ENCODE results near the gene CARS2.
A peak's percentile ranks its signal among the peaks of the same experiment; 100 is the strongest.
"Not testable (repeated sequence)": the region's sequence is repeated elsewhere in the genome, so short reads cannot be mapped to it uniquely, and the experiment has no call there.

CARS2 gene

DNA sequence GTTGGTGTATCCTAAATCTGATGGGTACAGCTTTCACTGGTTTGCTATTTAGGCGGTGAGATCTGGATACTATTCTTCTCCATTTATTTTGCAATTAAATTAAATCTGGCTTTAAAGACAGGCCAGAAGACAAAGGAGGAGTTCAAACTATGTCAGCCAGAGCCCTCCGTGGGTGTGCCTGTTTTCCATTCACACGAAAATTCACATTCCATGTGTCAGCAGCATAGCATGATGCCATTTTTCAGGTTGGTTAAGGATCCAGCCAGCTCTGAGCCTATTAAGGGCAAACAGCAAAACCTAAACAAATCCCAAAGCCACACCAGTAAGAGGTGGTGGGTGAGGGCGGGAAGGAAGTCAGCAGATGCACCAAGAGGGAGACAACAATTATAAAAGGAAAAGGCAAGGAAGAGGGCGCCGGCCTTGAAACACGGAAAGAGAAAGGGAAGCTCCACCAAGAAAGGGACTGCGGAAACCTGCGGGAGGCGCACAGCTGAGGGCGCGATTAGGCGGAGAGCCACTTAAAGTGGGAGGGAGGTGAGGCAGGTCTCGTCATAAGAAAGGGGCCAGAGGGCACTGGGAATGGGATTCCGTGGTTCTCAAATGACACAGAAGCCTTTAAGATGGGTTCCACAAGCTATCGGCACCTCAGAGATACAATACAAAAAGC is 43.0 kb downstream of the CARS2 start:
- Histone ChIP-seq H3K4me3 (ENCODE audit: low read depth in 1 of 2, low read length in 2 of 2) (no peak overlapping the region), H3K4me2 (ENCODE audit: insufficient read depth, low read length) (no peak overlapping the region), H3K9me3 (ENCODE audit: insufficient read depth, low read length, severe bottlenecking) (peaks cover 13% of the 10 kb centered on the region), H3K4me1 (ENCODE audit: insufficient read depth, low read length) (no peaks in the 10 kb centered on the region), H3K79me2 (ENCODE audit: insufficient read depth, low read length) (no peaks in the 10 kb centered on the region), H3K36me3 (ENCODE audit: insufficient read depth, low read length) (peaks cover 69% of the 10 kb centered on the region), H3K9ac (ENCODE audit: low read depth, low read length) (no peak overlapping the region), H3K27me3 (ENCODE audit: insufficient read depth, low read length, poor library complexity) (no peaks in the 10 kb centered on the region), H2AFZ (ENCODE audit: low read depth, low read length) (no peak overlapping the region), H4K20me1 (ENCODE audit: insufficient read depth, low read length) (no peaks in the 10 kb centered on the region), H3K27ac (ENCODE audit: low read length) (no peak overlapping the region)
- DNase-seq (no peak), ATAC-seq (ENCODE audit: insufficient read depth, low read depth) (no peak)
- no peak for TF ChIP-seq EZH2 (IDR thresholded peaks at IDR 0.05; ENCODE audit: borderline replicate concordance, low read depth, low read length, severe bottlenecking)
- TF ChIP-seq, protein P1, sequence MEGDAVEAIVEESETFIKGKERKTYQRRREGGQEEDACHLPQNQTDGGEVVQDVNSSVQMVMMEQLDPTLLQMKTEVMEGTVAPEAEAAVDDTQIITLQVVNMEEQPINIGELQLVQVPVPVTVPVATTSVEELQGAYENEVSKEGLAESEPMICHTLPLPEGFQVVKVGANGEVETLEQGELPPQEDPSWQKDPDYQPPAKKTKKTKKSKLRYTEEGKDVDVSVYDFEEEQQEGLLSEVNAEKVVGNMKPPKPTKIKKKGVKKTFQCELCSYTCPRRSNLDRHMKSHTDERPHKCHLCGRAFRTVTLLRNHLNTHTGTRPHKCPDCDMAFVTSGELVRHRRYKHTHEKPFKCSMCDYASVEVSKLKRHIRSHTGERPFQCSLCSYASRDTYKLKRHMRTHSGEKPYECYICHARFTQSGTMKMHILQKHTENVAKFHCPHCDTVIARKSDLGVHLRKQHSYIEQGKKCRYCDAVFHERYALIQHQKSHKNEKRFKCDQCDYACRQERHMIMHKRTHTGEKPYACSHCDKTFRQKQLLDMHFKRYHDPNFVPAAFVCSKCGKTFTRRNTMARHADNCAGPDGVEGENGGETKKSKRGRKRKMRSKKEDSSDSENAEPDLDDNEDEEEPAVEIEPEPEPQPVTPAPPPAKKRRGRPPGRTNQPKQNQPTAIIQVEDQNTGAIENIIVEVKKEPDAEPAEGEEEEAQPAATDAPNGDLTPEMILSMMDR (IDR thresholded peaks at IDR 0.05; ENCODE audit: borderline replicate concordance, extremely low read depth, low read length, poor library complexity, severe bottlenecking): no peak

DNA sequence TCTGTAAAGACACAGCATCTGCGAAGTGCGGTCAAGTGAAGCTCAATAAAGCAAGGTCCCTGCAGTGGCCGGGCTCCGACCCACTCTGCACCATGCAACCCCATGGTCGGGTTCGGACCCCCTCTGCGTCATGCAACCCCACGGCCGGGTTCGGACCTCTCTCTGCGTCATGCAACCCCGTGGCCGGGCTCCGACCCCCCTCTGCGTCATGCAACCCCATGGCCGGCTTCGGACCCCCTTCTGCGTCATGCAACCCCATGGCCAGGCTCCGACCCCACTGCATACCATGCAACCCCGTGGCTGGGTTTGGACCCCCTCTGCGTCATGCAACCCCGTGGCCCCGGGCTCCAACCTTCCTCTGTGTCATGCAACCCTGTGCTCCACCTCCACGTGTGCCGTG is 43.8 kb downstream of the CARS2 start:
- ATAC-seq (ENCODE audit: insufficient read depth, low read depth) (no peak), DNase-seq (no peak)
- TF ChIP-seq, protein P1 (IDR thresholded peaks at IDR 0.05; ENCODE audit: borderline replicate concordance, extremely low read depth, low read length, poor library complexity, severe bottlenecking): no peak
- TF ChIP-seq EZH2 (IDR thresholded peaks at IDR 0.05; ENCODE audit: borderline replicate concordance, low read depth, low read length, severe bottlenecking): no peak
- Histone ChIP-seq H3K27ac (ENCODE audit: low read length) (no peak overlapping the region), H3K79me2 (ENCODE audit: insufficient read depth, low read length) (no peaks in the 10 kb centered on the region), H3K4me1 (ENCODE audit: insufficient read depth, low read length) (no peaks in the 10 kb centered on the region), H3K9me3 (ENCODE audit: insufficient read depth, low read length, severe bottlenecking) (peaks cover 13% of the 10 kb centered on the region), H3K4me2 (ENCODE audit: insufficient read depth, low read length) (no peak overlapping the region), H3K36me3 (ENCODE audit: insufficient read depth, low read length) (peaks cover 62% of the 10 kb centered on the region), H3K4me3 (ENCODE audit: low read depth in 1 of 2, low read length in 2 of 2) (no peak overlapping the region), H2AFZ (ENCODE audit: low read depth, low read length) (no peak overlapping the region), H4K20me1 (ENCODE audit: insufficient read depth, low read length) (no peaks in the 10 kb centered on the region), H3K27me3 (ENCODE audit: insufficient read depth, low read length, poor library complexity) (no peaks in the 10 kb centered on the region), H3K9ac (ENCODE audit: low read depth, low read length) (no peak overlapping the region)

DNA sequence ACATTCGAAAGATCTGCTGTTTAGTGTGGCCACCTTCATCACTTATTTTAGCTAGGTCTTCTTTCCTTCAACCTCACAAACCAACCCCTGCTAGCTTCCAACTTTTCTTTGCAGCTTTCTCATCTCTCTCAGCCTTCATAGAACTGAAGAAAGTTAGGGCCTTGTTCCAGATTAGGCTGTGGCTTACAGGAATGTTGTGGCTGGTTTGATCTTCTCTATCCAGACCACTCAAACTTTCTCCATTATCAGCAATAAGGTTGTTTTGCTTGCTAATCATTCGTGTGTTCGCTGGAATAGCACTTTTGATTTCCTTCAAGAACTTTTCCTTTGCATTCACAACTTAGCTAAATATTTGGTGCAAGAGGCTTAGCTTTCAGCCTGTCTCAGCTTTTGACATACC is 44.7 kb downstream of the CARS2 start:
- H3K4me2 ChIP-seq (ENCODE audit: insufficient read depth, low read length): no peak overlapping the region

DNA sequence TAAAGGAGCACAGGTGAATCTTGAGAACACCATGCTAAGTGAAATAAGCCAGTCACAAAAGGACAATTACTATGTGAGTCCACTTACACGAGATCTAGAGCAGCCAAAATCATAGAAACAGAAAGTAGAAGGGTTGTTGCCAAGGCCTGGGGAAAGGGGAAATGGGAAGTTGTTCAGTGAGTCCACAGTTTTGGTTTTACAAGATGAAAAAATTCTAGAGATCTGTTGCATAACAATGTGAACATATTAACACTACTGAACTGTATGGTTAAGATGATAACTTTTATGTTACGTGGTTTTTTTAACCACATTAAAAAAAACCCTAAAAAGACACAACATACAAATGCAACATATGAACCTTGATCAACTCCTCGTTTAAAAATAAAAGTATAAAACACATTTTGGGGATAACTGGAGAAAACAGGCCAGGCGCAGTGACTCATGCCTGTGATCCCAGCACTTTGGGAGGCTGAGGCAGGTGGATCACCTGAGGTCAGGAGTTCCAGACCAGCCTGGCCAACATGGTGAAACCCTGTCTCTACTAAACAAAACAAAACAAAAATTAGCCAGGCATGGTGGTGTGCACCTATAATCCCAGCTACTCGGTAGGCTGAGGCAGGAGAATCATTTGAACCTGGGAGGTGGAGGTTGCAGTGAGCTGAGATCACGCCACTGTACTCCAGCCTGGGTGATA is 47.6 kb downstream of the CARS2 start:
- Histone ChIP-seq H3K9me3 (ENCODE audit: insufficient read depth, low read length, severe bottlenecking) (peaks cover 13% of the 10 kb centered on the region), H3K36me3 (ENCODE audit: insufficient read depth, low read length) (peaks cover 41% of the 10 kb centered on the region), H4K20me1 (ENCODE audit: insufficient read depth, low read length) (0 out of 2 replicates have a peak, but pooled peaks cover 13% of the 10 kb centered on the region)
- H3K9ac ChIP-seq (ENCODE audit: low read depth, low read length); H3K27me3 ChIP-seq (ENCODE audit: insufficient read depth, low read length, poor library complexity); H2AFZ ChIP-seq (ENCODE audit: low read depth, low read length); H3K4me3 ChIP-seq (ENCODE audit: low read depth in 1 of 2, low read length in 2 of 2); DNase-seq; H3K79me2 ChIP-seq (ENCODE audit: insufficient read depth, low read length); H3K4me1 ChIP-seq (ENCODE audit: insufficient read depth, low read length); H3K4me2 ChIP-seq (ENCODE audit: insufficient read depth, low read length); H3K27ac ChIP-seq (ENCODE audit: low read length): not testable (repeated sequence)
- peak; percentile 83 for ATAC-seq (ENCODE audit: insufficient read depth, low read depth)

More for the DNA sequence above, 44.7 kb downstream of the CARS2 start:
- peaks cover 13% of the 10 kb centered on the region for H3K9me3 ChIP-seq (ENCODE audit: insufficient read depth, low read length, severe bottlenecking)
- no peaks in the 10 kb centered on the region for H3K4me1 ChIP-seq (ENCODE audit: insufficient read depth, low read length)
- H4K20me1 ChIP-seq (ENCODE audit: insufficient read depth, low read length): no peaks in the 10 kb centered on the region
- no peak overlapping the region for H3K9ac ChIP-seq (ENCODE audit: low read depth, low read length)
- no peak overlapping the region for H2AFZ ChIP-seq (ENCODE audit: low read depth, low read length)
- peaks cover 54% of the 10 kb centered on the region for H3K36me3 ChIP-seq (ENCODE audit: insufficient read depth, low read length)
- no peaks in the 10 kb centered on the region for H3K27me3 ChIP-seq (ENCODE audit: insufficient read depth, low read length, poor library complexity)
- DNase-seq (no peak), ATAC-seq (ENCODE audit: insufficient read depth, low read depth) (no peak)
- TF ChIP-seq EZH2 (IDR thresholded peaks at IDR 0.05; ENCODE audit: borderline replicate concordance, low read depth, low read length, severe bottlenecking): no peak
- TF ChIP-seq, protein P1 (IDR thresholded peaks at IDR 0.05; ENCODE audit: borderline replicate concordance, extremely low read depth, low read length, poor library complexity, severe bottlenecking): no peak
- no peak overlapping the region for H3K27ac ChIP-seq (ENCODE audit: low read length)
- no peak overlapping the region for H3K4me3 ChIP-seq (ENCODE audit: low read depth in 1 of 2, low read length in 2 of 2)
- H3K79me2 ChIP-seq (ENCODE audit: insufficient read depth, low read length): no peaks in the 10 kb centered on the region

Measured in DND-41 (cell line).